ENCODE data around the gene KCNC3.

KCNC3 gene

DNA sequence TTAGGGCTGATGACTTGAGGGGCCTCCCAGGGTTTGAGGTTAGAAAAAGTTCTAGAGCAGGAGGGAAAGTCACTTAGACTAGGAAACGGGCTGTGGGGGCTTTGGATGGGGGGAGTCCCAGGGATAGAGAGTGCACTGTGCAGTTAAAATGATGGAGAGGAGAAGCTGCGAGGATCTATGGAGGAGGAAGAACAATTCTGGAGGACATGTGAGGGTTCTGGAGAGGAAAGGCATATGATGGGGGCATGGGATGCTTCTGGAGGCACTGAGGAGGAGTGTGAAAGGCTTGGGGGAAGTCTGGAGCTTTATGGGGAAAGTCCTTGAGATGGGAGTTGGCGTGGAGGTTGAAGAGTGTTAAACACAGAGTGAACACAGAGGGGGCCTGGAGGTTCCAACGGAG is 2.2 kb downstream of the KCNC3 start:
- DNase-seq: no peak

DNA sequence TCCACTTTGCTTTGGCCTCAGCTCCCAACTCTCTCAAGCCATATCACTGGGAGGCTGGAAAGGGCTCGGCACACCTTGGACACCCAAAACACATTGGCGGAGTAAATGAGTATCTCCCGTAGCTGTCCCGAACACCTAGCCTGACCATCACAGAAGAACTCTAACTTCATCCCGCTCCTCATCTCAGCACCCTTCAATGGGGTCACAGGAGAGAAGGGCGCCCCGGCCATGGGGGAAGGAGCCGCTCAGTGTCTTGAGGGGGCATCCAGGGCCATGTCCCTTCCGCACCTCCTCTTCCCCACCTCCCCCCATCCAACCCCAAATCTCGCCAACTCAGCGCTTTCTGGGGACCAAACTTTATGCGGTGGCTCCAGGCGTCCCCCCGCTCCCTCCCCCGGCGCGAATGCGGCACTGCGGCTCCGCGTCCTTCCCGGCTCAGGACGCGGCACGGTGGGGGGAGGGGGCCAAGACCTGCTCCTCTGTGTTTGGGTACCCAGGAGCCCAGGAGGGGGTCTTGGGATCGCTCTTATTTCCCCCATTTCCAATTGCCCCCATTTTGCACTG is 3.0 kb downstream of the KCNC3 start:
- DNase-seq: no peak

DNA sequence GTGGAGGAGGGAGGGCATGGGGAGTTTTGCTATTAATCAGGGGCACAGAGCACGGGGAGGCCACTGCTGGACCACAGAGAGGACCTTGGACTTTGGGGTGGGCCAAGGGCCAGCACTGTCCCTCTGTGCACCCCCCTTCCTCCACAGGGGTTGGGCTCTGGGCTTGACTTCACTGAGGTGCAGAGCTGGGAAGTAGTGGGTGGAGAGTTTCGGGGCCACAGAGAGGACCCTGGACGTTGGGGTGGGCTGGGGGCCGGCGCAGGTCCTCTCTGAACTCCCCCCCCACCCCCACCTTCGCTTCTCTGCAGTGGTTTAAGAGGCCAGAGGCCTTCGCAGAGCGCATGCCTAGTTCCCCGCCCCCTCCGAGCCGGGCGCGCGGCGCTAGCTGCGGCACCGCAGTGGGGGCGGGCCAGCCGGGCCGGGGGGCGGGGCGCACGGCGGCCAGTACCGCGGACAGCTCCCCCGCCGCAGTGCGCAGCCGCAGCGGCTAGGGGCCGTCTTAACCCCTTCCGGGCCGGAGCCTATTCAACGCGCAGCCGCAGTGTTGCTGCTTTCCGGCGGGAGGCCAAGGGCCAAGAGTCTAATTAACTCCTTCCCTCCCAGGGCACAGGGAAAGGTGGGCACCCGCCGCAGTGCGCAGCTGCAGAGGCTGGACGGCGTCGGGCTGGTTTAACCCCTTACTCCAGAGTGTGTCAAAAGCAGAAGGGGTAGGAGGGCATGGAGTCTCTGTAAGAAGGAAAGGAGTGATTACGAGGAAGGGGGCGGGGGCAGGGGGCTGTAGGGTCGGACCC is 3.7 kb downstream of the KCNC3 start:
- DNase-seq: no peak

DNA sequence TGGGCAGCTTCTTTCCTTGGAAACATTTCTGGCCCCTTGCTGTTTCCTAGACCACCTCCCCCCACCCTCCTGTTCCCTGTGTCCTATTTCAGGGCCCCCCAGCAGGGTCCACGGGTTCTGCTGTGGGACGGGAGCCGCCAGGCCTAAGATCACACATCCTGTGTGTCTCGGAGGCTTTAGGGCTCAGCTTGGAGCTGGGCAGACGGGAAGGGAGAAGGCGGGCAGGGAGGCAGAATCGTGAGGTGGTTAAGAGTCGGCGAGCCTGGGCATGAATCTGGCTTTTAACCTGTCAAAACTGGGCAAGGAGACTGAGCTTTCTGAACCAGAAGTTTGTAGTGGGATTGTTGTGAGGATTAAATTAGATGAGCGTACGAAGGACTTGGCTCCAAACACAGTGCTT is 4.8 kb downstream of the KCNC3 start:
- DNase-seq: no peak

DNA sequence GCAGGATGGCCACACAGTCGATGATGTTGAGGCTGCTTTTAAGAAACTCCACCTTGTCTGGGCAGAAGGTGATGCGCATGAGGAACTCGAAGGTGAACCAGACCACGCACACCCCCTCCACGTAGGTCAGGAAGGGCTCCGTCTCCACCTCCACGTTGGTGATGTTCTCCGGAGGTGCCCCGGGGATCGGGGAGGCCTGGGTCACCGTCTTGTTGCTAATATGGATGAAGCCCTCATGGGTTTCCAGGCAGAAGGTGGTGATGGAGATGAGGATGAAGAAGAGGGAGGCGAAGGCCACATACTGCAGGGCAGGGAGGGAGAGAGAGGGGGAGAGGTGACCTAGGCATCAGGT is 5.4 kb downstream of the KCNC3 start:
- DNase-seq: no peak

DNA sequence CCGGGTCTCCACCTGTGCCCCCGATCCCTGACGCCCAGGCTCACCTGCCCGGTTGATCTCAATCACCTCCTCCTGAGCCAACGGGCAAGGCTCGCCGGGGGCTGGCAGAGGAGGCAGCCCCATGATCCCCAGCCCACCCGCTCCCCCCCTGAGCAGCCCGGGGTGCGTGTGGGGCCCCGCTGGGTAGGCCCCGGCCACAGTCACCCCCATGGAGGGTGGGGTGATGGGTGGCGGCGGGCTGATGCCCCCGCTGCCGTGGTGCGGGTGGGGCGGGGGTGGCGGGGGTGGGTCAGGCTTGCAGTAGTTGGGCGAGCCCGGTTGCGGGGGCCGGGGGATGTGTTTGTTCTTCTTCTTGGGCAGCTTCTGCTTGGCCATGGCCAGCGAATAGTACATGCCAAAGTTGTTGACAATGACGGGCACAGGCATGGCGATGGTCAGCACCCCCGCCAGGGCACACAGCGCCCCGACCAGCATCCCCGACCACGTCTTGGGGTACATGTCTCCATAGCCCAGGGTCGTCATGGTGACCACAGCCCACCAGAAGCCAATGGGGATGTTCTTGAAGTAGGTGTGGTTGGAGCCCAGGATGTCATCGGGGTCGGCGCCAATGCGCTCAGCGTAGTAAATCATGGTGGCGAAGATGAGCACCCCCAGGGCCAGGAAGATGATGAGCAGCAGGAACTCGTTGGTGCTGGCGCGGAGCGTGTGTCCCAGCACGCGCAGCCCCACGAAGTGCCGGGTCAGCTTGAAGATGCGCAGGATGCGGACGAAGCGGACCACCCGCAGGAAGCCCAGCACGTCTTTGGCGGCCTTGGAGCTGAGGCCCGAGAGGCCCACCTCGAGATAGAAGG is 6.0 kb downstream of the KCNC3 start:
- DNase-seq: no peak

DNA sequence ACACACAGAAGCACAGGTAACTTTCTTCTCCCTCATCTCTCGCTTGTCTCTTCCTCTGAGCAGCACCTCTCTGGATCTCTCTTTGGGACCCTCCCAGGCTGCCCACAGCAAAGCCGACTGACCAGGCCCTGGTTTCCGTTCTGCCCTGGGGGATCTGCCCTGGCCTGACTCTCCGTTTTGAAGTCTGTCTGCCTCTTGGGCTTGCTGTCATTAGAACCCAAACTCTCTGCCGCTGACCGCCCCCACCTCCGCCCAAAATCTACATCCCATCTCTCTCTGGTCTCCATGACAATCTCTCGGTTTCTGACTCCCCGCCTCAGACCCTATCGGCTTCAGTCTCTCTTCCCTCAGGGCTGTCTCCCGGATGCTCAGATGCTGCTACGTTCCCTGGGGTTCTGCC is 6.9 kb downstream of the KCNC3 start:
- no peak for DNase-seq

DNA sequence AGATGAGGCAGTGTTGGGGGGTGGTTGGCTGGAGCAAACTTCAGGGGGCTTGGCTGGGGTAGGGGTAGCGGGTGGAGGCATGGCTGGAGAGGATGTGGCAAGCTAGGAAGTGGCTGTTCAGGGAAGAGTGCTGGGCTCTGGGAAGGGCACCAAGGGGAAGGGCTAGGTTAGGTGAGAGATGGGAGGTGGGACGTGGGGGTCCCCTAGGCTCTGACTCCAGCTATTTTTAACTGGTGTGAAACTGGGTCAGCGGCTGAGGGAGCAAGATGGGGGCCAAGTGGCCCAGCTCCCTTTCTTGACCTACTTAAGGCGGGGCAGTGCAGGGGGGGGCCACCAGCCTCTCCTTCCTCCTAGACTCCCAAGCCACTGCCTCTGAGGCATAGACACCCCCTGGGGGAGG is 7.3 kb downstream of the KCNC3 start:
- DNase-seq: no peak

DNA sequence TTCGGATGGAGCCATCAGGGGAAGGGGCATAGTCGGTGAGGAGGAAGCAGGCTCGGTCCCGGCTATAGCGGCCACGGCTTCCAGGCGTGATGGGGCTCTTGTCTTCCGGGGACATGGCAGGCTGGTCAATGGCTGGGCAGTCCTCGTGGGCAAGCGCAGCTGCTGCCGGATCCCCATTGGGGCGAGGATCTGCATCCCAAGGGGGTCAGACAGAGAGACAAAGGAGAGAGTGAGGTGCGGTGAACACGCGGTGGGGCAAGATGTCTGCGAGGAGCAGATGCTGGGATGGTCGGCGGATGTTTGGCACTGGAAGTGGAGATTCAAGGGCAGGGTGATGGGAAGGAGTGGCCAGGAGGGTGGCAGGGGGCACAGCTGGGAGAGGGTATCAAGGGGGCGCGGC is 8.6 kb downstream of the KCNC3 start:
- DNase-seq: no peak

DNA sequence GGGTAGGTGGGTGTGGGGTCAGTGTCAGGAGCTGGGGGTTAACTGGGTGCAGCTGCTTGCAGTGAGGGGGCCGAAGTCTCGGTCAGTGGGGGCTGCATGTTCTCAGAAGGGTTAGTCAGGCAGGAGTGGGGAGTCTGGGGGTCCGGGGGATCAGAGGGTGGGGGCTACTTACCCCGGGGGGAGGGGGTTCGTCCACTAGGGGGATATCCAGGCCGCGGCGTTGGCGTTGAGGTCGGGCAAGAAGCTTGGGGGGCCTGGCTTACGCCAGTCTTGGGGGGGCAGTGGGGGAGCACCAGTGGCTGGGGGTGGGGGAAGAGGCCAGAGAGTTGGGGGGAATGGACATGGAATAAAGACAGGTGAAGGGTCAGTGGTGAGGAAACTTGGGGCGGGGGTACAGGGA is 9.1 kb downstream of the KCNC3 start:
- DNase-seq: no peak

DNA sequence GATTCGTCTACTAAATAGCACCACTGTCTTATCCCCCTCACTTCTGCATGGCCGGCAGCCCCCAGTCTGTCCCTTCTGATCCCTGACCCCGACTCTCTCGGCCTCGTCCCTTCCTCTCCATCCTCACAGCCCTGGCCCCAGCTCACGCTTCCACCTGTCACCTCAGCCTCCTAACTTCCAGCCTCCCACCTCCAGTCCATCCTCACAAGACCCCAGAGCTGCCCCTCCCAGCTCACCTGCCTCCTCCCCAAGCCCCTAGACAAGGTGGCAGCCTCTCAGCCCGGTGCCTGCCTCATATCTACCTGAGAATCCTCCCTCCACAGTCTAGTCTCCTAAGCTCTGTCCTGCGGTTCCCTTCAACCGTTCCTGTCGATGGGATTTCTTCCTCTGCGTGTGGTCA is 10.0 kb downstream of the KCNC3 start:
- no peak for DNase-seq

DNA sequence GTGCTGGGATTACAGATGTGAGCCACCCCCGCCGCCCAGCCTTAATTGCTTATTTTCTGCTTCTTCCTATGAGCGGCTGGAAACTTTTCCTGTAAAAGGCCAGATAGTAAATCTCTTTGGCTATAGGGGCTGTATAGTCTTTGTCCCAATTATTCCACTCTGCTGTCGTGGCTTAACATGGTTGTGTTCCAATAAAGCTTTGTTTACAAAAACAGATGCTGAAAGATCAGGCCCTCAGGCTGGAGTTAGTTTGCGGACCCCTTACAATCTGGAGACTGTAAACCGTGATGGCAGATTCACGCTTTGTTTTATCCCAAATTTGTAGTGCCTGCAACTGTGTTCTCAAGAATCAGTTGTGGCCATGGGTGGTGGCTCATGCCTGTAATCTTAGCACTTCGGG is 10.7 kb downstream of the KCNC3 start:
- DNase-seq: no peak

DNA sequence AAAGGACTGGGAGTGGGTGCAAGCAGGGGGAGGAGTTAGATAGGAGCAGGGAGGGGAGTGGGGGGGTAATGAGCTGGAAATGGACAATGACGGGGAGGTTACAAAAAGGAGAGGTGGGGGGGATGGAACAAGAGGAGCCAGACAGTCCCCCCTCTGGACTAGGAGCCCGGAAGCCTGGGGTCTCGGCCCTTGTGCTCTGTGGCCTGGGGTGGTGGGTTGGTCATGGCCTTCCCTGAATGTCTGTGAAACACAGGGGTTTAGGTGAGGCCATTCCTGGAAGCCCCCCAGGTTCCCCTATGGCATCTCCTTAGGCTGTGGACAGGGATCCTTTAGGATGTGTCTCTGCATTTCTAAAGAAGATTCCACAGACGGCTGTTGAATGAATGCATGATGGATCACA is 12.1 kb downstream of the KCNC3 start:
- no peak for DNase-seq

DNA sequence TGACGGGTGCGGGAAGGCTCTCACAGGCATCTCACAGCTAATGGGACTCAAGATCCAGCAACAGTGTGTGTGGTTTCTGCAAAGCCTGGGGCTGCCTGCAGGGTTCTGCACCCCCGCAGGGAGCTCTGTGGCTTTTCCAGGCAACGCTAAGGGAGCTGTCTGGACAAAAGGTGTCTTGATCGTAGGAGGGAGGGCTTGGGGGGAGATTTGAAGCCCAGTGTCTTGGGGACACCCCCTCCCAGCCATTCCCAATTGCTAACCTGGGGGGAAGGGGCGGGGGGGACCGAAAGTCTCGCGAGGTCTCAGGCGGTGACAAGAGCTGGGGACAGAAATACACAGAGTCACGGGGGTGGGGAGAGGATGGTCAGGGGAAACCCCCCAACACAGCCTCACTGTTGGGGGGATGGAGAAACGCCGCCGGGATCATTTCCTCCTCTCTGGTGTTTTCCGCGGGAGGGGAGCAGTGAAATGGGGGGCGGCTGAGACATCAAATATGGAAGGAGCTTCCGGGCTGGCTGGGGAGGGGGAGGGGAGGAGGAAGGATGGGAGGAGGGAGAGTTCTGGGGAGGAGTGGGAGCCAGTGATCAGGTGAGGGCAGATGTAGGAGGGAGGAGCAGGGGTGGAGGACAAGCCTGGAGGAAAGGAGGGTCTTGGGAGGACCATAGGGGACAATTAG is 13.3 kb downstream of the KCNC3 start:
- no peak for DNase-seq

DNA sequence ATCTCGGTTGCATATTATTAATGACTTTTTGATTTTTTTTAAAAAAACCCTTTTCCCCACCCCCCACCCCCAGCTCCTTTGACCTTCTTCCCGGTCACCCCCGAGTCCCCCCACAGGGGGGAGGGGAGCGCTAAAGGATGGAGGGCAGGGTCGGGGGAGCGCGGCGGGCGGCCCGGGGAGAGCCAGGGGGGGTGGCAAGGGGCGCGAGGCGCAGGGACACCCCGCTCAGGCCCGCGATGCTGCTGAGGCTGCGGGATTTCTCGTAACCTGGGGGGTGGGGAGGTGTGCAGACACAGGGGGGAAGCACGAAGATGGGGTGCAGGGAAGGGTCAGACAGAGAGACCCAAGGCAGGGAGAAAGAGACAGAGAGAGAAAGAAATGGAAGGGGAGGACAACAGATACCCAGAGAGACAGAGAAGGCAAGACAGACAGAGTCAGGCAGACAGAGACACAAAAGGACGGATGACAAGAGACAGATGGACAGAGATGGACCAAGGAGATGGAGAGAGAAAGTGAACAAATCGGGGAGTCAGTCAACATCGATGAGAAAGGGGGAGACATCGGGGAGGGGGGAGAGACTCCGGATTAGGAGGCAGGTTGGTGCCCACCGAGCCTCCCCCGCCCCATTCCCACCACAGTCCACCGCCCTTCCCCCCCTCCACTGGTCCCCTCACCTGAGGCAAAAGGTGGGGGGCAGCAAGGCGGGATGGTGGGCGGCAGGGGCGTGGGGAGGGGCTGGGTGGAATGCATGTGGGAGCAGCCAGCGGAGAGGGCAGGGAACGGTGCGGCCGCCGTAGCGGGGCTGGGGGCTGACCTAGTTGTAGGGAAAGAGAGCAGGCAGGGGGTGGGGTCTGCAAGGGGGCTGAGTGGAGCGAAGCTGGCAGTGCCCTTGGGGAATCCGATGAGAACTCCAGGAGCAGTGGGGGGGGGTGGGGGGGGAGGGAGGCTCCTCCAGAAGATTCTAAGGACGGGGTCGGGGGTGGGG is 14.2 kb downstream of the KCNC3 start:
- no peak for DNase-seq

DNA sequence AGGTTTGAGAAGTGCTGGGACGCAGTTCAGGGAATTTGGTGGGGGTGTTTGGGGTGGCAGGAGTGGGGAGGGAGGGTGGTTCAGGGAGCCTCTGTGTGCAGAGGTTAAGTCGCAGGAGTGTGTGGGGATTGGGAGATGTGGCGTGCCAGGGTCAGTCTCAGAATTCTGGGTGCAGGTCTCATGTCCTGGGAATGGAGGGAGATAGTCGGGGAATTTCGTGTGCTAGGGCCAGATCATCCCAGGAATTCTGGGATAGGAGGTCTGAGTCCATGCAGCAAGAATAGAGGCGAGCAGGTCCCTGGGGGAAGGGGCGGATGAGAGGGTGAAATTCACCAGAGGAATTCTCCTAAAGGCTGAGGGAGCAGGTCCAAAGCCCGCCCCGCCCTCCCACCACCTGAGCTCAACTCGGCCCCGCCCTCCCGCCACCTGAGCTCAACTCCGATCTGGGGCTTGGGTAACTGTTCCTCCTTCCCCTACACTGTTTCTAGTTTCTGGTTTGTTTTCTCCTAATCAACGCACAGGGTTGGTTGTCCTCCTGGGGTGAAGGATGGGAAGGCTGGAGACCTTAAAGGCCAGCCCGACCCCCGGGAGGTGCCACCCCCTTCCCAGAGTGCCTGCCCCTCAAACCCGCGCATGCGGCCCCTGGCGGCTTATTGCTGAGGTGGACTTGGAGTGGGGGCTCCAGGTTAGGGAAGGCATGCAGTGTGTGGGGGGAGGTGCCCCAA is 15.2 kb downstream of the KCNC3 start:
- DNase-seq: no peak

DNA sequence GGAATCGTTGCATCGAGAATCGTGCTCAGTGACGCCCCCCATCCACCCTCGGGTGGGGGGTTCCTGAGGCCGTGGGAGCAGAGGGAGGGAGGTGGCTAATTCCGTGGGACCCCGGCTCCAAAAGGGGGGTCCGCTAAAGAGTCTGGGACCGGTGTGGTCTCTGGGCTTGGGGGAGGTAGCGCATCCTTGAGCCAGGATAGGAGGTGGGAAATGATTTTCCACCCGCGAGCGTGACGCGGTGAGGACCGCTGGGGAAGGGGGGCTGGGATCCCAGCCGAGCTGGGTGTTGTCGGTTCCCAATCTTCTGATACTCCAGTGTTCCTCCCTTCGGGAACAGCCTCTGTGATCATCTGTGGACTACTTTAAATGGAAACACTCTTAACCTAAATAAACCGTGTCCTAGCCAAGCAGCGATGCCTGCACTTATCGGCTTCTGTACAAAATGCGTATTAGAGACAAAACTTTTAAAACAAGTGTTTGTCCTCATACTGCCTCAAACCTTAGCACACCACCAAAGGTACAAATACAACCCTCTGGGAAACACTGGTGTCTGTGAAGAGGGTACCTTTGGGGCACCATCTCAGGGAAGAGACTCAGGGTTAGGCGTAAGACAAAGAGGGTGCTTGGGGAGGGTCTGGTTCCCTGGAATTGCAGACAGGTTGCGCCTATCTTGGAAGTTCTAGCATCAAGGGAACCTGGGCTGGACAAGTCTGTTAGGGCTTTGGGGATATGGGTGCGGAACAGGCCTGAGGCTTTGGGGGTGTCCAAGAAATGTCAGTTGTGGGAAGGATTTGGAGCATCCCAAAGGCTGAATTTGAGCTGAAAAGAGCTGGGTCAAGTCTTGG is 16.0 kb downstream of the KCNC3 start:
- DNase-seq: no peak

DNA sequence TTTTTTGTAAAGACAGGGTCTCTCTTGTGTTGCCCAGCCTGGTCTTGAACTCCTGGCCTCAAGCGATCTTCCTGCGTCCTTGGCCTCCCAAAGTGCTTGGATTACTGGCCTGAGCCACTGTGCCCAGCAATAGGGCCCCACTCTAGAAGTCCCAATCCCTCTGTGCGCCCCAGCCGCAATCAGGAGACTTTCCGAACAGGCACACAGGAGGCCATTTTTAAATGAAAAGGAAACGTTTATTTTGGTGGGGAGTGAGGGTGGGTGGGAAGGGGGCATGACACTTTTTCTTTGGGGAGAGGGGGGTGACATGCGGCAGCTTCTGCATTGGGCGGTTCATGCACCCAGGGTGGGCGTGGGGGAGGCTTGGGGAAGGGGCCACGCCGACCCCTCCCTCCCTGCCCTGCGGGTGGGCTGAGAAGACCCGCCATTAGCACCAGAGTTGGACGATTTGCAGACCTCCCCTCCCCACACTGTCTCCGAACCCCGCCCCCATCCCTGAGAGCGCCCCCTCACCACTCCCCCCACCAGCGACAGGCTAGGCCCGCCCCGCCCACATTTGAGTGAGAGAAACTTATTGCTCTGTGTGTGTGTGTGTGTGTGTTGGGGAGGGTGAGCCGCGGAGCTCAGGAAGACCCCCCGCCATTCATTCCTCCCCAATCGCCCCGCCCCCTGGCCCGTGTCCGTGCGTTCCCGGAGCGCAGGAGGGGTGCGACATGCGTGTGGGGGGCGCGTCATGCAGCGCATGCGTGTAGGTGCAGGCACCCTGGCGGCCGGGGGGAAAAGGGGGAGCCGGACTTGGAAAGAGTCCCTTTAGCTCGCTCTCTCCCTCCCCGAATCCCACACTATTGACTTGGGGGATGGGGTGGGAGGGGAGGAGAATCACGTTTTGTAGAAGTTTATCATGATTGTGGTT is 17.2 kb downstream of the KCNC3 start:
- no peak for DNase-seq

DNA sequence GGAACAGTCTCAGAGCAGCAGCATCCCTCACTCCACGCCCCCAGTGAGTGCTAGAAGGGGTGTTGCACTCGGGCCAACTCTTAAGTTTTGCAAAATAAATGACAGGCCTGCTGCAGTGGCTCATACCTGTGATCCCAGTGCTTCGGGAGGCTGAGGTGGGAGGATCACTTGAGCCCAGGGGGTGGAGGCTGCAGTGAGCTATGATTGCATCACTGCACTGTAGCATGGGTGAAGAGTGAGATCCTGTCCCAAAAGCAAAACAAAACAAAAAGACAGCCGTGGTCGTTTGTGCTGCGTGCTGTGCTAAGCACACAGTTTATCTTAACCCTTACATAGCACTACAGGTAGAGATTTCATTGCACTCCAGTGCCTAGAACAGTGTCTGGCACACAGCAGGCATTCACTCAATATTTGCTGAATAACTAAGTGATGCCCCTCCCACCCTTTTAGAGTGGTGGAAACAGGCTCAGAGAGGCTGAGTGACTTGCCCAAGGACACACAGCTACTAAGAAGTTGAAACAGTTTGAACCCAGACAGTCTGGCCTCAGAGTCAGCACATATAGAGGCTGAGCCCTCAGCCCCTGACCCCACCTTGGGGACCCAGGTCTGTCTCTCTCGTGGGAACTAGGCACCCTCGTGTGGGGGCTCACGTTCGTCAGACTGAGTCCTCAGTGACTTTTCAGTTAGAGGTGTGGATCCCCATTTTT is 18.3 kb downstream of the KCNC3 start:
- DNase-seq: no peak

Measured in amniotic stem cell (primary cell).